DND-41 (cell line): Measurements from ENCODE around the gene RAB44.

ENCODE experiments used
- ATAC-seq: fragments of 200-7000 bp; cut with Tn5 transposase; 3 replicates; pipeline ENCODE4 v1.9.1; 2021; ENCODE audit warnings: low read depth; ENCODE audit not compliant: insufficient read depth
- DNase-seq: peaks from one replicate; pipeline ENCODE4 v3.0.0-alpha.2; 2020
- H2AFZ ChIP-seq: 2 replicates; pipeline ENCODE4 v1.6.0; 2012; ENCODE audit warnings: low read depth, low read length
- H3K27ac ChIP-seq: 2 replicates; pipeline ENCODE4 v1.5.1; 2012; ENCODE audit warnings: low read length, inconsistent platforms
- H3K27me3 ChIP-seq: fragments of 200-600 bp; sonication (generic); 2 replicates; pipeline ENCODE4 v1.6.0; 2012; ENCODE audit warnings: low read length, mild to moderate bottlenecking, inconsistent platforms; ENCODE audit not compliant: insufficient read depth, poor library complexity
- H3K36me3 ChIP-seq: 2 replicates; pipeline ENCODE4 v1.5.1; 2012; ENCODE audit warnings: low read length, inconsistent platforms; ENCODE audit not compliant: insufficient read depth
- H3K4me1 ChIP-seq: 2 replicates; pipeline ENCODE4 v1.5.1; 2012; ENCODE audit warnings: mild to moderate bottlenecking, low read length; ENCODE audit not compliant: insufficient read depth
- H3K4me2 ChIP-seq: 2 replicates; pipeline ENCODE4 v1.6.0; 2012; ENCODE audit warnings: mild to moderate bottlenecking, moderate library complexity, low read length, inconsistent platforms; ENCODE audit not compliant: insufficient read depth
- H3K4me3 ChIP-seq, 2 experiments: fragments of 200-600 bp in 1 of 2; shearing (Covaris generic) in 1 of 2; 2 replicates each; pipeline ENCODE4 v1.5.1; 2012 to 2016; ENCODE audit warnings: inconsistent platforms in 2 of 2, low read length in 2 of 2, mild to moderate bottlenecking in 2 of 2, low read depth in 1 of 2, moderate library complexity in 1 of 2
- H3K79me2 ChIP-seq: 2 replicates; pipeline ENCODE4 v1.6.0; 2012; ENCODE audit warnings: low read length, inconsistent platforms; ENCODE audit not compliant: insufficient read depth
- H3K9ac ChIP-seq: 2 replicates; pipeline ENCODE4 v1.6.0; 2012; ENCODE audit warnings: low read depth, mild to moderate bottlenecking, inconsistent platforms, low read length, moderate library complexity
- H3K9me3 ChIP-seq: 2 replicates; pipeline ENCODE4 v1.5.1; 2012; ENCODE audit warnings: low read length, moderate library complexity, mild to moderate bottlenecking, inconsistent platforms; ENCODE audit not compliant: insufficient read depth, severe bottlenecking
- H4K20me1 ChIP-seq: 2 replicates; pipeline ENCODE4 v1.6.0; 2012; ENCODE audit warnings: low read length; ENCODE audit not compliant: insufficient read depth
- EZH2 ChIP-seq: IDR thresholded peaks from 3 replicates; pipeline ENCODE4 v1.6.1; 2012; ENCODE audit warnings: borderline replicate concordance, low read depth, mild to moderate bottlenecking, moderate library complexity, low read length, inconsistent platforms; ENCODE audit not compliant: severe bottlenecking
- TF ChIP-seq, protein P1 (sequence below): IDR thresholded peaks from 2 replicates; pipeline ENCODE4 v1.5.1; 2012; ENCODE audit warnings: borderline replicate concordance, low read length, moderate library complexity, mild to moderate bottlenecking; ENCODE audit not compliant: poor library complexity, severe bottlenecking; ENCODE audit errors: extremely low read depth

Gene RAB44

DNA sequence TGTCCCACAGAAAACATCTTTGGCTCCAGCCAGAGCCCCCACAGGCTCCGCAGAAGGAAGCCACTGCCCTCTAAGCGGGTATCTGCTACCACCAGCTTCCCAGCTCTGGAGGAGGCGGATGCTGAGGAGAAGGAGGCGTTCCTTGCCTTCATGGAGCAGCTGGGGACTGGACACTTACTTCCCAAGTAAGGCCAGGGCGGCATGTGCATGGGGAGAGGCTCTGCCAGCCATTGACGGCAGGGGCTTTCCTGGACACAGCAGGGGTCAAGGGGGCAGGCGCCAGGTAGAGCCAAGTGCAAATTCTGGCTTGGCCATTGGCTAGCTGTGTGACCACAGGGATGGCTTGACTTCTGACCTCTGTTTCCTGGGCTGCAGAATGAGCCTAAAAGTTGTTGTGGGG, 17.8 kb downstream of the RAB44 start:
- Histone ChIP-seq H4K20me1 (no peaks in the 10 kb centered on the region), H2AFZ (no peak overlapping the region), H3K4me3 (no peak overlapping the region), H3K36me3 (no peaks in the 10 kb centered on the region), H3K9me3 (no peaks in the 10 kb centered on the region), H3K79me2 (no peaks in the 10 kb centered on the region), H3K9ac (no peak overlapping the region), H3K4me1 (no peaks in the 10 kb centered on the region), H3K4me2 (no peak overlapping the region), H3K27ac (no peak overlapping the region), H3K27me3 (no peaks in the 10 kb centered on the region)
- ATAC-seq, result no peak
- DNase-seq, result no peak
- no peak for TF ChIP-seq EZH2
- TF ChIP-seq, protein P1, sequence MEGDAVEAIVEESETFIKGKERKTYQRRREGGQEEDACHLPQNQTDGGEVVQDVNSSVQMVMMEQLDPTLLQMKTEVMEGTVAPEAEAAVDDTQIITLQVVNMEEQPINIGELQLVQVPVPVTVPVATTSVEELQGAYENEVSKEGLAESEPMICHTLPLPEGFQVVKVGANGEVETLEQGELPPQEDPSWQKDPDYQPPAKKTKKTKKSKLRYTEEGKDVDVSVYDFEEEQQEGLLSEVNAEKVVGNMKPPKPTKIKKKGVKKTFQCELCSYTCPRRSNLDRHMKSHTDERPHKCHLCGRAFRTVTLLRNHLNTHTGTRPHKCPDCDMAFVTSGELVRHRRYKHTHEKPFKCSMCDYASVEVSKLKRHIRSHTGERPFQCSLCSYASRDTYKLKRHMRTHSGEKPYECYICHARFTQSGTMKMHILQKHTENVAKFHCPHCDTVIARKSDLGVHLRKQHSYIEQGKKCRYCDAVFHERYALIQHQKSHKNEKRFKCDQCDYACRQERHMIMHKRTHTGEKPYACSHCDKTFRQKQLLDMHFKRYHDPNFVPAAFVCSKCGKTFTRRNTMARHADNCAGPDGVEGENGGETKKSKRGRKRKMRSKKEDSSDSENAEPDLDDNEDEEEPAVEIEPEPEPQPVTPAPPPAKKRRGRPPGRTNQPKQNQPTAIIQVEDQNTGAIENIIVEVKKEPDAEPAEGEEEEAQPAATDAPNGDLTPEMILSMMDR, result no peak

DNA sequence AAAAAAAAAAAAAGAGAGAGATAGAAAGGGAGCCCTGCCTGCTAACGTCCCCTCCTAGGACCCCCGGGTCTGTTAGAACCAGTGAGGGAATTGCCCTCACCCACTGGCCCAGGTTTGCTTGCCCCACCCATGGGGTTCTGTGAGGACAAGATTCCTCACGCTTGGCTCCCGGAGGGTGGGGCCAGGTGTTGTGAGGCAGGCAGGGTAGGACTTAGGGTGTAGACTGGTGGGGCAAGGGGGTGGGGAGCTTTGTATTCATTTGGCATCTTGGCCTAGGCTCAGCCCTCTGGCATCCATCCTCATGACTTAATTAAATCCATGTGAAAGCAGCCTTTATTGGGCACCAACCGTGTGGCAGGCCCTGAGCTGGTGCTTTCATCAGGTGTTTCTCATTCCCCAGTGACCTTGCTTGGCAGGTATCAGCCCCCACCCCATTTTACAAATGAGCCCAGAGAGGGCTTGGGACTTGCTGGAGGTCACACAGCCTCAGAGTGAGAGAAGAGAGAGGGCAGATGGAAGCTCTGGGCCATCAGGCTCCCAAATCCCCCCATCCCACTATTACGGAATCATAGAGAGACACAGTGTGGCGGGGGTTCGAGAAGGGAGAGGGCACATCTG, 19.0 kb downstream of the RAB44 start:
- Histone ChIP-seq H2AFZ (no peak overlapping the region), H3K9ac (no peak overlapping the region), H3K27me3 (no peaks in the 10 kb centered on the region), H3K4me2 (no peak overlapping the region), H3K79me2 (no peaks in the 10 kb centered on the region), H3K9me3 (no peaks in the 10 kb centered on the region), H3K4me1 (no peaks in the 10 kb centered on the region), H3K4me3 (no peak overlapping the region), H4K20me1 (no peaks in the 10 kb centered on the region), H3K27ac (no peak overlapping the region), H3K36me3 (no peaks in the 10 kb centered on the region)
- TF ChIP-seq EZH2, result no peak
- TF ChIP-seq, protein P1, result no peak
- DNase-seq (no peak), ATAC-seq (no peak)

- Histone ChIP-seq H3K4me2 (no peak overlapping the region), H3K79me2 (no peaks in the 10 kb centered on the region), H3K27me3 (no peaks in the 10 kb centered on the region), H2AFZ (no peak overlapping the region), H4K20me1 (no peaks in the 10 kb centered on the region), H3K27ac (no peak overlapping the region), H3K4me1 (no peaks in the 10 kb centered on the region), H3K36me3 (no peaks in the 10 kb centered on the region), H3K9me3 (no peaks in the 10 kb centered on the region), H3K4me3 (no peak overlapping the region), H3K9ac (no peak overlapping the region)
- DNase-seq (no peak), ATAC-seq (no peak)
- no peak for TF ChIP-seq EZH2
- TF ChIP-seq, protein P1, result no peak
Measured at GRCh38 chr6:36717231-36717825, 19.7 kb downstream of the RAB44 start.
